Gastroesophageal sphincter (tissue), 3 donors: ENCODE results near the gene ULK1.

Source experiments
- POLR2A ChIP-seq, 2 donors: fragments of 450-650 bp; IDR thresholded peaks; one replicate each; pipeline ENCODE4 v1.6.1; 2017; ENCODE audit warnings: antibody characterized with exemption in 2 of 2, mild to moderate bottlenecking in 2 of 2, moderate library complexity in 1 of 2
- POLR2AphosphoS5 ChIP-seq: sonication (generic); formaldehyde crosslinking; IDR thresholded peaks from one replicate; pipeline ENCODE4 v1.6.1; 2017; ENCODE audit warnings: antibody characterized with exemption
- TF ChIP-seq, protein P1 (sequence below), 4 experiments: fragments of 200-600 bp in 2 of 4; fragments of 450-650 bp in 2 of 4; sonication (generic) in 1 of 4; IDR thresholded peaks; one replicate each; pipeline ENCODE4 v1.5.1; 2017 to 2019; ENCODE audit warnings: antibody characterized with exemption in 4 of 4, mild to moderate bottlenecking in 2 of 4, moderate library complexity in 2 of 4

- TF ChIP-seq, protein P1, sequence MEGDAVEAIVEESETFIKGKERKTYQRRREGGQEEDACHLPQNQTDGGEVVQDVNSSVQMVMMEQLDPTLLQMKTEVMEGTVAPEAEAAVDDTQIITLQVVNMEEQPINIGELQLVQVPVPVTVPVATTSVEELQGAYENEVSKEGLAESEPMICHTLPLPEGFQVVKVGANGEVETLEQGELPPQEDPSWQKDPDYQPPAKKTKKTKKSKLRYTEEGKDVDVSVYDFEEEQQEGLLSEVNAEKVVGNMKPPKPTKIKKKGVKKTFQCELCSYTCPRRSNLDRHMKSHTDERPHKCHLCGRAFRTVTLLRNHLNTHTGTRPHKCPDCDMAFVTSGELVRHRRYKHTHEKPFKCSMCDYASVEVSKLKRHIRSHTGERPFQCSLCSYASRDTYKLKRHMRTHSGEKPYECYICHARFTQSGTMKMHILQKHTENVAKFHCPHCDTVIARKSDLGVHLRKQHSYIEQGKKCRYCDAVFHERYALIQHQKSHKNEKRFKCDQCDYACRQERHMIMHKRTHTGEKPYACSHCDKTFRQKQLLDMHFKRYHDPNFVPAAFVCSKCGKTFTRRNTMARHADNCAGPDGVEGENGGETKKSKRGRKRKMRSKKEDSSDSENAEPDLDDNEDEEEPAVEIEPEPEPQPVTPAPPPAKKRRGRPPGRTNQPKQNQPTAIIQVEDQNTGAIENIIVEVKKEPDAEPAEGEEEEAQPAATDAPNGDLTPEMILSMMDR (IDR thresholded peaks at IDR 0.05) = no peak
- no peak for TF ChIP-seq POLR2A (IDR thresholded peaks at IDR 0.05)
- no peak for TF ChIP-seq POLR2AphosphoS5
Observed at GRCh38 chr12:131909081-131909751, 14.8 kb downstream of the ULK1 start.
